ENCODE measurements around the gene TBX2.

Gene TBX2

GRCh38 chr17:61449707-61450640 is 50.3 kb downstream of the TBX2 start:
- Histone ChIP-seq H3K9ac (ENCODE audit: low read length) (no peak overlapping the region), H3K4me3 (ENCODE audit: low read length) (no peak overlapping the region), H3K27me3 (ENCODE audit: control insufficient read depth, insufficient read depth, low read length) (peaks cover 87% of the 10 kb centered on the region), H3K9me3 (ENCODE audit: control insufficient read depth, low read depth, low read length) (no peaks in the 10 kb centered on the region), H3K4me1 (ENCODE audit: control insufficient read depth, low read depth, low read length) (no peaks in the 10 kb centered on the region), H3K27ac (ENCODE audit: low read length) (no peak overlapping the region), H3K36me3 (ENCODE audit: control insufficient read depth, low read depth, low read length) (no peaks in the 10 kb centered on the region)

DNA sequence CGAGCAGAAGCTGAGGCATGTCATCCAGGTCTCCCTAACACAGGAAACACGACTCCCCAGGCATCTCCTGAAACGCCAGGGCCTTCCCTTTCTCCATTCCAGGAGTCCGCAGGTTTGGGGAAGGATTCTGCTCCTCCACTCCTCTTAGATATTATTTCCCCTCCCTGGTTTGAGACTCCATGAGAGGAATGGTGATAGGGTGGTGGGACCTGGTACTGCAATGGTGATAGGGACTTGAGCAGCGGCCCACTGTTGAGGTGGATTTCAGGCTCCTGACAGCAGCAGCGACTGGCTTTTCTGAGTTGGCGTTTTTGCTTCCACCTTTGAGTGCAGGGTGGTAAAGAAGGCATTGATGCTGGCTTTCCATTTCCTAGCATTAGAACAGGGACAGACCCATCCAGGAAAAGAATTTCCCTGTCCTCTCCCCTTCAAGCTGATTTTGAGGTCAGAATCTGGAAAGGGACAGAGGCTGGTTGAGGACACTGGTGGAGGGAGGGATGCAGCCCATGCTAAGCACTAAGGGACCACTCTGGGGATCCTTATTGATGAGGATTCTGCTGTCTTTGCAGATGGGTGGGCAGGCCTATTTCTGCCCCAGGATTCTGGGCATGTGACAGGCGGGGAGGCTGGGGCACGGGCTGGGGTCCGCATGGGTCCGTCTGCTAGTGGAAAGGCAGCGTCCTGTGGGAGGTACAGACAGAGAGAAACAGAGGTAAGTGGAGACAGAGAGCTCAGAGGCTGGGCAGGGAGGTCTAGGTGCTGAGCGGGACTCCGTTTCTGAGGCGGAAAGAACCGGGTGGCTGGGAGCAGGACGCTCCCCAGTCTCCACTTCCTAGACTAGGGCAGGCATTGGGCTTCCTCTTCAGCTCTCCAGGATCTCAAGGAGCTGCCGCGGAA is 51.2 kb downstream of the TBX2 start:
- Histone ChIP-seq H3K9me3 (ENCODE audit: control insufficient read depth, low read depth, low read length) (no peaks in the 10 kb centered on the region), H3K9ac (ENCODE audit: low read length) (no peak overlapping the region), H3K27me3 (ENCODE audit: control insufficient read depth, insufficient read depth, low read length) (peaks cover 96% of the 10 kb centered on the region), H3K4me3 (ENCODE audit: low read length) (peak overlapping the region; percentile 41), H3K36me3 (ENCODE audit: control insufficient read depth, low read depth, low read length) (no peaks in the 10 kb centered on the region), H3K4me1 (ENCODE audit: control insufficient read depth, low read depth, low read length) (no peaks in the 10 kb centered on the region), H3K27ac (ENCODE audit: low read length) (no peak overlapping the region)

GRCh38 chr17:61451538-61452300 is 52.1 kb downstream of the TBX2 start:
- Histone ChIP-seq H3K9me3 (ENCODE audit: control insufficient read depth, low read depth, low read length) (no peaks in the 10 kb centered on the region), H3K27ac (ENCODE audit: low read length) (no peak overlapping the region), H3K36me3 (ENCODE audit: control insufficient read depth, low read depth, low read length) (no peaks in the 10 kb centered on the region), H3K4me1 (ENCODE audit: control insufficient read depth, low read depth, low read length) (no peaks in the 10 kb centered on the region), H3K9ac (ENCODE audit: low read length) (no peak overlapping the region), H3K27me3 (ENCODE audit: control insufficient read depth, insufficient read depth, low read length) (peaks cover 97% of the 10 kb centered on the region), H3K4me3 (ENCODE audit: low read length) (peak overlapping the region; percentile 41)

DNA sequence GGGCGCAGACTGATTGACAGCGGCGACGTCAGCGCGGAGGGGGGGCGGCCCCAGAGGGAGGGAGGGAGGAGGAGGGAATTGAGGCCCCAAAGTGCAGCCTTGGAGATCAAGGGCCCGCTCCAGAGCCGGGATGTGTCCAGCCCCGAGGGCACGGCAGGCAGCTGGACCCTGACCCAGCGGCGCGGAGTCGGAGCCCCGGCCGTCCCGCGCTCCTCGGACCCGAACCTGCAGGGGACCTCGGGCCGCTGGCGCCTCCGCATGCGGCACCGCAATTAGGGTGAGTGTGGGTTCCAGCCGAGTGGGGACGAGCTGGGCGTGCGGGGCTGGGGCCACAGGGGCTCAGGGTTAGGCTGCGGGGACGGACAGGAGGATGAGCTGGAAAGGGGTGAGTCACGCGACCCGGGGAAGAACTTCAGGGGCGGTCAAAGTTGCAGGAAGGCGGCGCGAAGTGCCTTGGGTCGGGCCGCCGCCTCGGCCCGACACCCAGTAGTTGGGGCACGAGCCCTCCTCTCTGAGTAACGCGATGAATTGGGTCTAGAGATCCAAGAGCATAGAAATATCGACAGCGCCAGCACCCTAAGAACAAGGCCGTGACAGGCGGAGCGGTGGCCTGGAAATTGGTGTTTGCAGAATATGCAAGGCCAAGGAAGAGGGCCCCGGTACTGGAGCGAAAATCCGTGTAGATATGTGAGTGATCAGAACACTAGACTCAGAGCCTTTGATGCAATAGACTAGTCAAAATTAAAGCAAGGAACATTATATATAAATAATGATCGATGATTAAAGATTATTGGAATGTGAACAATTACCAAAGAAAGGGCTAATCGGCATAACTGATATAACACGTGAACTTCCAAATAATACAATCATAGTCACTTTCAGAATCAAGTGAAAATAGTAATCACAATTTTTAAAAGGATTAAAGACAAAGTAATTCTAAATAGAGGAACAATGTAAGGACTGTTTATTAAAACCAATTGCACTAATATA is 53.0 kb downstream of the TBX2 start, which contains the start of gene TBX4:
TSS of gene TBX4 (plus strand) at position 122 of the 990 bp plus-strand sequence. CDS start 4,069 bp downstream, outside the sequence.
- Histone ChIP-seq H3K36me3 (ENCODE audit: control insufficient read depth, low read depth, low read length) (no peaks in the 10 kb centered on the region), H3K9ac (ENCODE audit: low read length) (no peak within 1 kb of the TSS), H3K4me1 (ENCODE audit: control insufficient read depth, low read depth, low read length) (no peaks in the 10 kb centered on the region), H3K27me3 (ENCODE audit: control insufficient read depth, insufficient read depth, low read length) (peaks cover 98% of the 10 kb centered on the region), H3K9me3 (ENCODE audit: control insufficient read depth, low read depth, low read length) (no peaks in the 10 kb centered on the region), H3K4me3 (ENCODE audit: low read length) (peak within 1 kb of the TSS; percentile 41), H3K27ac (ENCODE audit: low read length) (no peak within 1 kb of the TSS)

- H3K27me3 ChIP-seq (ENCODE audit: control insufficient read depth, insufficient read depth, low read length), result peaks cover 99% of the 10 kb centered on the region
- H3K9me3 ChIP-seq (ENCODE audit: control insufficient read depth, low read depth, low read length), result no peaks in the 10 kb centered on the region
- no peak overlapping the region for H3K9ac ChIP-seq (ENCODE audit: low read length)
These were observed 54.1 kb downstream of the TBX2 start for GRCh38 chr17:61453566-61454380.

DNA sequence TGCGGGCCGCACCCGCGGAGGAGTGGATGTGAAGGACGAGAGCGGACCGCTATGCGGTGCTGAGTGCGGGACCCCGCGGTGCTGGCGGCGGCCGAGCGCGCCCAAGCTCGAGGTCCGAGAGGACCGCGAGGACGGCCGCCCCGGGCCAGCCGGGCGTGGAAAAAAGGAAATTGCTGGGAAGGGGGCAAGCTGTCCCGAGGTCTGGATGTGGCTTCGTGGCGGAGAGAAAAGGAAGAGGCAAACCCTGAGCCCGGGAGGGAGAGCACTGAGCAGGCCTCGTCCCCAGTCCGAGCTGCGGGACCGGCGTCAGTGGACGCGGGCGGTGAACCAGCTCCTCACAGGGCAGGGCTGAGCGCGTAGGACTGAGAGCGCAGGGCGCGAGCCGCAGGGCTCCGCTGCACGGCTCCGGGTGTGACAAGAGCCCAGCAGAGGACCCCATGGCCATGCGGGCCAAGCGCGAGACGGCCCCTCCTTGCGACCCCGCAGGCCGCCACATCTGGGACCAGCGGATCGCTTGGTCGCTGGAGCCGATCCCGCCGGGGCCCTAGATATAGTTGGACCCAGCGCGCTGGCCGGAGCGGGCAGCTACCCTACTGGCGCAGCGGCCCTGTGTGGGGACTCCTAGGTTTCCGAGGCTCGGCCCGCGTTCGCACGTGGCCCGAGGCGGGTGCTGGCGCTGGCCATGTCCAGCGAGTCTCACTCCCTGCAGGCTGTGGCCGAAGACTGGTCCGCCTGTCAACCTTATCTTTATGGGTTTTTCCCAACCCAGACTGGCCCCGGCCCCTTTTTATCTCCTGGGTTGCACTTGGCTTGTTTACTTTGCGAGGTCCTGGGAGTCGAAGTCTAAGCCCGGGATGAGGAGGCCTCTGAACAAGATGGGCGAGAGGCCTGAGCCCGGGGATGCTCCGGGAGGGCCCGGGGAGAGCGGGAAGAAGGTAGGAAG is 55.0 kb downstream of the TBX2 start:
- H3K27ac ChIP-seq (ENCODE audit: low read length), result no peak overlapping the region
- H3K9ac ChIP-seq (ENCODE audit: low read length), result no peak overlapping the region
- no peaks in the 10 kb centered on the region for H3K36me3 ChIP-seq (ENCODE audit: control insufficient read depth, low read depth, low read length)
- peaks cover 8% of the 10 kb centered on the region for H3K4me1 ChIP-seq (ENCODE audit: control insufficient read depth, low read depth, low read length)
- H3K27me3 ChIP-seq (ENCODE audit: control insufficient read depth, insufficient read depth, low read length), result peaks cover 100% of the 10 kb centered on the region
- no peak overlapping the region for H3K4me3 ChIP-seq (ENCODE audit: low read length)
- no peaks in the 10 kb centered on the region for H3K9me3 ChIP-seq (ENCODE audit: control insufficient read depth, low read depth, low read length)

More at GRCh38 chr17:61453566-61454380, 54.1 kb downstream of the TBX2 start:
- Histone ChIP-seq H3K36me3 (ENCODE audit: control insufficient read depth, low read depth, low read length) (no peaks in the 10 kb centered on the region), H3K27ac (ENCODE audit: low read length) (no peak overlapping the region), H3K4me3 (ENCODE audit: low read length) (no peak overlapping the region), H3K4me1 (ENCODE audit: control insufficient read depth, low read depth, low read length) (peaks cover 8% of the 10 kb centered on the region)

DNA sequence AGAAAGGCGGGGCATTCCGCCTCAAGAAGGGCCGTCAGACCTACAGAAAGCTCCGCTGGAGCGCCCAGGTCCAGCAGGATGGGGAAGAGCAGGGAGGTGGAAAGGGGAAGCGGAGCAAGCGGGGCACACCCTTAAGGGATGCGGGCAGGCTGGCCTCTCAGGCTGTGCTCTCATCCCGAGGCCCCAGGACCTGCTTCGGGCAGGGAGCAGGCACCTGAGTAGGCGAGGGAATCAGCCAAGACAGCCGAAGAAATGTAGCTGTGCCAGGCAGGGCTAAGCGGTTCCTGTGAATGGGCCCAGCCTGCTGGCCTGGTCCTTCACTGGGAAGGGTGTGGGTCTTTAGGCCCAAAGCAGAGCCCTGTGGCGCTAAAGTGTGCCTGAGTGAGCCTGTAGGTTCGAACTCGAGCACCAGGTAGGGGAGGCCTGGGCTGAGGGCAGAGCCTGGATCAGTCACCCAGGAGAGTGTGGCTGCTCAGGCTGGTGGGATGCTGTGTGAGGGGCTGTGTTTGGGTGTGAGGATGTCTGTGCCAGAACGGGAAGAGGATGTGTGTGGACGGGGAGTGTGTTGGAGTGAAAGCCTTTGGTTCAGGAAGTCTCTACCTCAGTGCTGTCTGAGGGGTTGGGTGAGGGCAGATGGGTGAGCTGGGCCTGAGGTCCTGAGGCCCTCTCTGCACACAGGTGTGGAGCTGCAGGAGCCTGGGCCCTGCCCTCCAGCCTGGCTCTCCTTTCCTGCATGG is 55.8 kb downstream of the TBX2 start:
- Histone ChIP-seq H3K9ac (ENCODE audit: low read length) (no peak overlapping the region), H3K27me3 (ENCODE audit: control insufficient read depth, insufficient read depth, low read length) (peaks cover 100% of the 10 kb centered on the region), H3K4me1 (ENCODE audit: control insufficient read depth, low read depth, low read length) (peaks cover 8% of the 10 kb centered on the region)

DNA sequence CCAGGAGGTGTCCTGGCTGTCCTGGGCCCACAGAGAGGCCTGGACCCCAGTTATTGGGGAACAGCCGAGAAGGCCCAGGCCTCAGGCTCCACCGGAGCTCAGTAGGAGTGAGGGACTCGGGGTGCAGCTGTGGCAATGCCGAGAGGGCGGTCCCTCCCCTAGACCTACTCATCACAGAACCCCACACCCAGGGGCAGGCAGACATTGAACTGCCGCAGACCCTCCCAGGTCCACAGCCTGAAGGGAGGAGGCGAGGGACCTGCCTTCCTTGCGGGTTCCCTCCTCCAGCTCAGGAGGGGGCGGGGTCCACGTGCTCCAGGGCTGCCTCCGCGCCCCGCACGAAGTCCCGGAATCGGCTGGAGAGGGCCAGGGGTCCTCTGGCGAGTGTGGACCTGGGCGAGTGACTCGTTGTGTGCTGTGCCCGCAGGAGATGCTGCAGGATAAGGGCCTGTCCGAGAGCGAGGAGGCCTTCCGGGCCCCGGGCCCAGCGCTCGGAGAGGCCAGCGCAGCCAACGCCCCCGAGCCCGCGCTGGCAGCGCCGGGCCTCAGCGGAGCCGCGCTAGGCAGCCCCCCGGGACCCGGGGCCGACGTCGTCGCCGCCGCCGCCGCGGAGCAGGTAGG is 56.5 kb downstream of the TBX2 start:
- Histone ChIP-seq H3K4me1 (ENCODE audit: control insufficient read depth, low read depth, low read length) (peaks cover 10% of the 10 kb centered on the region), H3K27me3 (ENCODE audit: control insufficient read depth, insufficient read depth, low read length) (peaks cover 100% of the 10 kb centered on the region), H3K9me3 (ENCODE audit: control insufficient read depth, low read depth, low read length) (no peaks in the 10 kb centered on the region), H3K9ac (ENCODE audit: low read length) (no peak overlapping the region), H3K36me3 (ENCODE audit: control insufficient read depth, low read depth, low read length) (no peaks in the 10 kb centered on the region), H3K27ac (ENCODE audit: low read length) (no peak overlapping the region), H3K4me3 (ENCODE audit: low read length) (no peak overlapping the region)

More for the DNA sequence above, 55.8 kb downstream of the TBX2 start:
- no peaks in the 10 kb centered on the region for H3K9me3 ChIP-seq (ENCODE audit: control insufficient read depth, low read depth, low read length)
- H3K27ac ChIP-seq (ENCODE audit: low read length), result no peak overlapping the region
- no peak overlapping the region for H3K4me3 ChIP-seq (ENCODE audit: low read length)
- H3K36me3 ChIP-seq (ENCODE audit: control insufficient read depth, low read depth, low read length), result no peaks in the 10 kb centered on the region

Measured in iPS-18a (cell line).